Measurements from ENCODE around the gene SH3GLB1.

- no peak for TF ChIP-seq GATA3 (IDR thresholded peaks at IDR 0.05; ENCODE audit: low read depth, low read length)
- TF ChIP-seq GATA2 (IDR thresholded peaks at IDR 0.05; ENCODE audit: low read depth, low read length): no peak
Observed at GRCh38 chr1:86787621-86788020, 83.2 kb downstream of the SH3GLB1 start.
